ENCODE results near the gene ZPR1.

The ZPR1 gene

GRCh38 chr11:116731097-116731761 lies 56.6 kb downstream of the ZPR1 start:
- ChIA-PET CTCF (interaction anchor here (1.0 to 6.1 kb wide), 7 partner anchors 9 to 495 kb away, joined by 3 to 91 read pairs (median 38); no protein-coding TSS in a partner anchor), POLR2A (no interaction called here)
- no peak for DNase-seq (ENCODE audit: low read depth, low spot score)
- TF ChIP-seq CTCF (IDR thresholded peaks at IDR 0.05; ENCODE audit: insufficient read depth, low read length, missing control alignments): no peak
- H3K4me3 ChIP-seq (ENCODE audit: low read depth, low read length): no peak overlapping the region

- DNase-seq (ENCODE audit: low read depth, low spot score): no peak
- CTCF ChIA-PET: interaction anchor here (1.3 to 6.1 kb wide), 5 partner anchors 8 to 376 kb away, joined by 3 to 91 read pairs (median 38); no protein-coding TSS in a partner anchor
- POLR2A ChIA-PET: no interaction called here
- TF ChIP-seq CTCF (IDR thresholded peaks at IDR 0.05; ENCODE audit: insufficient read depth, low read length, missing control alignments): no peak
- no peak overlapping the region for H3K4me3 ChIP-seq (ENCODE audit: low read depth, low read length)
Measured at GRCh38 chr11:116730601-116731000, 57.2 kb downstream of the ZPR1 start.

GRCh38 chr11:116730241-116730561 lies 57.6 kb downstream of the ZPR1 start:
- H3K4me3 ChIP-seq (ENCODE audit: low read depth, low read length): no peak overlapping the region
- CTCF ChIA-PET: interaction anchor here (1.3 to 3.1 kb wide), 2 partner anchors 12 to 376 kb away, joined by 3 to 12 read pairs; no protein-coding TSS in a partner anchor
- DNase-seq (ENCODE audit: low read depth, low spot score): no peak
- TF ChIP-seq CTCF (IDR thresholded peaks at IDR 0.05; ENCODE audit: insufficient read depth, low read length, missing control alignments): no peak
- POLR2A ChIA-PET: no interaction called here

- no peak for TF ChIP-seq CTCF (IDR thresholded peaks at IDR 0.05; ENCODE audit: insufficient read depth, low read length, missing control alignments)
- CTCF ChIA-PET: interaction anchor here (1.3 to 3.1 kb wide), 2 partner anchors 13 to 376 kb away, joined by 3 to 12 read pairs; no protein-coding TSS in a partner anchor
- POLR2A ChIA-PET: no interaction called here
- H3K4me3 ChIP-seq (ENCODE audit: low read depth, low read length): no peak overlapping the region
- DNase-seq (ENCODE audit: low read depth, low spot score): no peak
Measured at GRCh38 chr11:116729501-116730240, 58.2 kb downstream of the ZPR1 start.

- CTCF ChIA-PET: interaction anchor here (0.9 to 3.1 kb wide), 3 partner anchors 9 to 378 kb away, joined by 3 to 12 read pairs (median 4); no protein-coding TSS in a partner anchor
- no peak overlapping the region for H3K4me3 ChIP-seq (ENCODE audit: low read depth, low read length)
- POLR2A ChIA-PET: interaction anchor here (1.0 kb wide), 1 partner anchor 10 kb away, joined by 3 read pairs; no protein-coding TSS in a partner anchor
- no peak for DNase-seq (ENCODE audit: low read depth, low spot score)
- TF ChIP-seq CTCF (IDR thresholded peaks at IDR 0.05; ENCODE audit: insufficient read depth, low read length, missing control alignments): no peak
Measured at GRCh38 chr11:116727990-116728389, 59.8 kb downstream of the ZPR1 start.
